Ishikawa (cell line): ENCODE measurements around the gene RHBDD1.

Experiments used
- EGR1 ChIP-seq: IDR thresholded peaks from 2 replicates; pipeline ENCODE4 v1.6.1; 2012
- EP300 ChIP-seq: IDR thresholded peaks from 2 replicates; pipeline ENCODE4 v1.6.1; 2012; ENCODE audit warnings: borderline replicate concordance
- FOXM1 ChIP-seq: IDR thresholded peaks from 2 replicates; pipeline ENCODE4 v1.6.1; 2012; ENCODE audit warnings: low read depth, borderline replicate concordance
- MAX ChIP-seq: IDR thresholded peaks from 2 replicates; pipeline ENCODE4 v1.6.1; 2012
- NFIC ChIP-seq: IDR thresholded peaks from 2 replicates; pipeline ENCODE4 v1.6.1; 2012
- RAD21 ChIP-seq: IDR thresholded peaks from 2 replicates; pipeline ENCODE4 v1.6.1; 2012; ENCODE audit warnings: low read depth
- TAF1 ChIP-seq: IDR thresholded peaks from 2 replicates; pipeline ENCODE4 v1.6.1; 2012; ENCODE audit warnings: low read depth, mild to moderate bottlenecking
- TCF12 ChIP-seq: IDR thresholded peaks from 2 replicates; pipeline ENCODE4 v1.6.1; 2012; ENCODE audit warnings: low read depth
- TEAD4 ChIP-seq: IDR thresholded peaks from 2 replicates; pipeline ENCODE4 v1.6.1; 2012
- TF ChIP-seq, protein P1 (sequence below): IDR thresholded peaks from 2 replicates; pipeline ENCODE4 v1.6.1; 2012

GRCh38 chr2:226971770-226972169, 135.9 kb downstream of the RHBDD1 start:
- no peak for TF ChIP-seq FOXM1
- no peak for TF ChIP-seq RAD21
- TF ChIP-seq TAF1, result no peak
- TF ChIP-seq NFIC, result no peak
- TF ChIP-seq, protein P1, sequence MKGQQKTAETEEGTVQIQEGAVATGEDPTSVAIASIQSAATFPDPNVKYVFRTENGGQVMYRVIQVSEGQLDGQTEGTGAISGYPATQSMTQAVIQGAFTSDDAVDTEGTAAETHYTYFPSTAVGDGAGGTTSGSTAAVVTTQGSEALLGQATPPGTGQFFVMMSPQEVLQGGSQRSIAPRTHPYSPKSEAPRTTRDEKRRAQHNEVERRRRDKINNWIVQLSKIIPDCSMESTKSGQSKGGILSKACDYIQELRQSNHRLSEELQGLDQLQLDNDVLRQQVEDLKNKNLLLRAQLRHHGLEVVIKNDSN, result no peak
- TF ChIP-seq TCF12, result no peak
- no peak for TF ChIP-seq EP300
- TF ChIP-seq EGR1, result no peak
- no peak for TF ChIP-seq TEAD4
- no peak for TF ChIP-seq MAX
